Right forelimb (tissue), 1 donor: ENCODE data around the gene POLR2M.

Experiments
- DNase-seq: peaks from one replicate; pipeline ENCODE4 v3.0.0-alpha.2; 2018

The POLR2M gene

GRCh38 chr15:57706405-57707209 lies at the start of gene POLR2M:
TSS of gene POLR2M (plus strand) at chr15:57706714. CDS start at chr15:57706843, 129 bp downstream.
- peak; percentile 97 for DNase-seq

- DNase-seq, result no peak
These were observed 48.9 kb upstream of the POLR2M start for GRCh38 chr15:57657619-57658018.

- DNase-seq, result no peak
These were observed 44.3 kb upstream of the POLR2M start for GRCh38 chr15:57662091-57662744.

- no peak for DNase-seq
These were observed 43.7 kb upstream of the POLR2M start for GRCh38 chr15:57662802-57663201.

GRCh38 chr15:57663262-57663661 lies 43.3 kb upstream of the POLR2M start:
- DNase-seq, result no peak

DNA sequence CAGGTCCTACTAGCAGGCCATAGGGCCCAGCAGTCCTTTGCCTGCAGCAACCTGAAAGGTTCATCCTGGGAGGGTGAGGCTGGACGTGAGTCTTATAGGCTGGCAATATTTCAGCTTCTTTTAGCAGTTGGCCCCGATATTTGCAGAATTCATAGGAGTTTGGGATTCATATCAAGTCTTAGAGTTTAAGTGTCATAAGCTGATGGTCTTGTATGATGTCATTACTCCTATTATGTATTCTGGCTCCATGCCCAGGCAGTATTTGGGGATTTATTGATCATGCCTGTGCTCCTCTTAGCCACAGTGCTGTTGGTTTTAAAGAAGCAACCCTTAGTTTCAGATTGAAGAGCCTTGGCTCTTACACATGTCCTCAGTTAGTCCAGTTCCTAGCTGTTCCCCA lies 41.3 kb upstream of the POLR2M start:
- DNase-seq, result no peak

- no peak for DNase-seq
These were observed 40.6 kb upstream of the POLR2M start for GRCh38 chr15:57665939-57666338.

- peak; percentile 65 for DNase-seq
These were observed 39.2 kb upstream of the POLR2M start for GRCh38 chr15:57667171-57667849.

DNA sequence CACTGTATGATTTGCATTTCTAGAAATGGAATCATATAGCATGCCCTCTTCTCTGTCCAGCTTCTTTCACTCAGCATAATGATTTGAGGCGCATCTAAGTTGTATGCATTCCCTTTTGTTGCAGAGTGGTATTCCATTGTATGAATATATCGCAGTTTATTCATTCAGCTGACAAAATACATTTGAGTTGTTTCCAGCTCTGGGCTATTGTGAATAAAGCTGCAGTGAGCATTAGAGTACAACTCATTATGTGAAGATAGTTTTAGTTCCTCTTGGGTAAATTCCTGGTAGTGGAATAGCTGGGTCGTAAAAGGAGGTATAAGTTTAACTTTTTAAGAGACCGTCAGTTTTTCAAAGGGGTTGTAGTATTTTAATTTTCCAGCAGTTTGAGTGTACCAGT lies 38.5 kb upstream of the POLR2M start:
- no peak for DNase-seq

GRCh38 chr15:57671636-57672035 lies 34.9 kb upstream of the POLR2M start:
- DNase-seq, result no peak

GRCh38 chr15:57675481-57676181 lies 30.9 kb upstream of the POLR2M start:
- no peak for DNase-seq

DNA sequence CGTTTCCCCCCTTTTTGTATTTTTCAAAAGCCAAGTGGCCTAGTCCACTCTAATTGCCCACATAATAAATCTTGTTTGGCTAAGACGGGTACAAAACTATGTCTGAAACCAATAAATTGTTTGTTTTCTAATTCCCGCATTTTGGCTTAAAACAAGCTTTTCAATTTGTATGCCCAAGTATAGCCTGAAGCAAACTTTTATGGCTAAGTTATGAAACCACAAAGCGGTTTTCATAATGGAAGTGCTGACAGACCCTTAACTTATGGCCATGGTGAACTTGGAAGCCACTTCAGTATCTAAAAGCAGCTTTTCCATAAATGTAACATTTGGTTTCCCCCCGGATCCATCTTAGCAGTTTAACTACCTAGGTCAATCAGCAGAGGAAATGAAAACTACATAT lies 29.9 kb upstream of the POLR2M start:
- no peak for DNase-seq

DNA sequence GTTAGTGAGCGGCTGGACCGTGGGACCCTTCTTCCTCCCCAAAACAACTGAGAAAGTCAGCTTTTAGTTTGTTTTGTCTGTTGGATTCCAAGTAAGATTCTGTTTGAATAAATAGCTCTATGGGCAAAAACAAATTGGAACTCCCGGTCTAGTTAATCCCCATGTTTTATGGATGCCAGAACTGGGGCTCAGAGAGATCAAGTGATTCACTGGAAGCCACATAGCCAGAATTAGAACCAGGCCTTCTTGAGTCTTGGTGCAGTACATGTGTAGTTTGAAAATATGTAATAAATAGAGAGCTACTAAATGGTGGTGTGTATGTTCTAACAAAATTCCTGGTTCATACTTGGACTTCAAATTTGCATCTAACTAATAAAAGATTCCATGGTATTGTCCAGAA lies 29.3 kb upstream of the POLR2M start:
- DNase-seq, result no peak

DNA sequence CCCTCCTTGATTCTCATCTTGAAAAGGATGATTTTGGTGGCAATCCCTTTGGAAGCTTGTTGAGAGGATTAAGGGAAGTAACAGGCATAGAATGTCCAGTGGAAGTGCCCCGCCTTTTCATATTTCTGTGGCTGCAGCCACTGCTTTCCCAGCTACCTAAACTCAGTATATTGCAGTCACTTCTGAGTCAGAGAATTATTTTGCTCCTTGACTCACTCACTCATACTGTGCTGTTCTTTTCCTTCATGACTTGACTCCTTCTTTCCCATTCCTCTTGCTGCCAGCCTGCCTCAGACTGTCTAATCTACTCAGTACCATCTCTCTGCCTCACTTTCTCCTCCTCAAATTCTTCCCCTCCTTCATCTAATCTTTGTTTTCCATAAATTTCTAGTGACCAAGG lies 26.5 kb upstream of the POLR2M start:
- no peak for DNase-seq

- DNase-seq, result no peak
These were observed 25.5 kb upstream of the POLR2M start for GRCh38 chr15:57681011-57681410.

DNA sequence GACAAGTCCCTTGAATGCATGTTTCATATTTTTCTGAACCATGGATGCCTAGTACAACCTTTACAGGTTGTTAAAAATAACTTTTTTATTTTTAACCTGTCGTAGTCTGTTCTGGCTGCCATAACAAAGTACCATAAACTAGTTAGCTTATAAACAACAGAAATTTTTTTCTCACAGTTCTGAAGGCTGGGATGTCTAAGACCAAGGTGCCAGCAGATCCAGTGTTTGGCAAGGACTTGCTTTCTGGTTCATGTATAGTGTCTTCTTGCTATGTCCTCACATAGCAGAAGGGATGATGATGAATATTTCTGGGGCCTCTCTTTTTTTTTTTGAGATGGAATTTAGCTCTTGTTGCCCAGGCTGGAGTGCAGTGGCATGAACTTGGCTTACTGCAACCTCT lies 23.0 kb upstream of the POLR2M start:
- DNase-seq, result no peak

- DNase-seq, result no peak
These were observed 21.9 kb upstream of the POLR2M start for GRCh38 chr15:57684491-57685151.

- DNase-seq, result no peak
These were observed 21.0 kb upstream of the POLR2M start for GRCh38 chr15:57685306-57686095.

- DNase-seq, result no peak
These were observed 19.9 kb upstream of the POLR2M start for GRCh38 chr15:57686657-57687056.

DNA sequence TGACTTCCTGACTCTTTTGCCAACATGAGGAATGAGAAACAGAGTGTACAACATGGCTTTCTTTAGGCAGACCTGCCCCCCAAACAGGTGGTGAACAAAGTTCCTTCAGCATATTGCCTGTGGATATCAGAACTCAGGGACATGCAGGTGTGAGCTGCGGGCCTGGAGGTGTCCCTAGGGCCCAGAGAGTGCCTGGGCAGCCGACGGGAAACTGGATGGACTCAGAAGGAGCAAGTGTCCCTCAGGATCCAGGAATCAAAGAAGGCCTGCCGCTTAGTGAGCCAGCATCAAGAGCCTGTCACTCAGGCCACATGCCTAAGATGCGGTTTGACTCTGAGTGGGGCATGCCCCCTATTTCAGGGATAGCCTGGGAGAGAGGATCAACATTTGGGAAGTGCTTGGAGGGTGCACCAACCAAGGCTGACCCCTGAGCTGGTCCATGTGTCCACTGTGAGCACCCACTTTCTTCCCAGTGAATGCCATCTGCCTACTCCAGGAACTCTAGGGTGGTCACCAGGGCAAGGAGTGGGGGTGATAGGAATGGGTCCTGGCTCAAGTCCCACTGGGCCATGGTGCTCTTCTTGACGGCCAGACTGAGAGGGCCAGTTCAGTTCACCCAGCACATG lies 16.1 kb upstream of the POLR2M start:
- DNase-seq, result no peak

GRCh38 chr15:57691082-57691481 lies 15.4 kb upstream of the POLR2M start:
- DNase-seq, result no peak
